ENCODE data around the gene SLC2A3.
"Not testable (repeated sequence)": the region's sequence is repeated elsewhere in the genome, so short reads cannot be mapped to it uniquely, and the experiment has no call there.

Gene SLC2A3

DNA sequence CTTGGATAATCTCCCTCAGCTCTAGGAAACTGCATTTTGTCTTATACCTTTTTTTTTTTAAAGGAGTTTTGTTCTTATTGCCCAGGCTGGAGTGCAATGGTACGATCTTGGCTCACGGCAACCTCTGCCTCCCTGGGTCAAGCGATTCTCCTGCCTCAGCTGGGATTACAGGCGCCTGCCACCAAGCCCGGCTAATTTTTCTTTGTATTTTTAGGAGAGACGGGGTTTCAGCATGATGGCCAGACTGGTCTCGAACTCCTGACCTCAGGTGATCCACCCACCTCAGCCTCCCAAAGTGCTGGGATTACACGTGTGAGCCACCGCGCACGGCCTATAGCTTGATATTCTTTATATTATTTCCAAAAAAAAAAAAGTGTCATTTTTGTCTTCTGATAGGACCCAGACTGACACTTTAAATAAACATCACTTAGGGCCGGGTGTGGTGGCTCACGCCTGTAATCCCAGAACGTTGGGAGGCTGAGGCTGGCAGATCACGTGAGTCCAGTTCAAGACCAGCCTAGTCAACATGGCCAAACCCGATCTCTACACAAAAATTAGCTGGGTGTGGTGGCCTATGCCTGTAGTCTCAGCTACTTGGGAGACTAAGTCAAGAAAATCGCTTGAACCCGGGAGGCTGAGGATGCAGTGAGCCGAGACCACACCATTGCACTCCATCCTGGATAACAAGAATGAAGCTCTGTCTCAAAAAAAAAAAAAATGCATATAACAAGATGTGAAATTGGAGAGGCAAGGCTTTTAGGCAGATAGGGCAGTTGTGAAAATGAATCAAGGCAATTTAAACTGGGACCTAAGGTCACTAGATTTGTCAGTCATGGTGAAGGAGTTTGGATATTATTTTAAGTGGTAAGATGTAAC is 18.4 kb downstream of the SLC2A3 start:
- in situ Hi-C loops (cut with HindIII; ENCODE audit: low sequenced_read_pairs), result no loop called here

DNA sequence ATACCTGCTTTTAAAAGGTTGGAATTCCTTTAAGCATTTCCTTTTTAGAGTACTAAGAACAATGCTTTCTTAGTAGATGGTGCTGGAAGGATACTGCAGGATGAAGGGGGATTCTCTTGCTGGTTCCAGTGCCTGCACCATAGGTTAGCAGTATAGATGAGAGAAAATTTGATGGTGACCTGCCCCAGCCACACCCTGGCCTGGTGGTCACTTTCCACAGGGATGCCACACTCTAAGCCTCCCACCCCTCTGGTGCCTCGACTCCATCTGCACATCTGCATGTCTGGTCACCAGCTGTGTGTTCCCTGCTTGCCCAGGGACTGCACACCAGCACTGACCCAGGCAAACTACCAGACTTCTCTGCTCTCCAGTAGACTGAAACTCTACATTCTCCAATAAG is 19.1 kb downstream of the SLC2A3 start:
- in situ Hi-C loops (cut with HindIII; ENCODE audit: low sequenced_read_pairs), result no loop called here

DNA sequence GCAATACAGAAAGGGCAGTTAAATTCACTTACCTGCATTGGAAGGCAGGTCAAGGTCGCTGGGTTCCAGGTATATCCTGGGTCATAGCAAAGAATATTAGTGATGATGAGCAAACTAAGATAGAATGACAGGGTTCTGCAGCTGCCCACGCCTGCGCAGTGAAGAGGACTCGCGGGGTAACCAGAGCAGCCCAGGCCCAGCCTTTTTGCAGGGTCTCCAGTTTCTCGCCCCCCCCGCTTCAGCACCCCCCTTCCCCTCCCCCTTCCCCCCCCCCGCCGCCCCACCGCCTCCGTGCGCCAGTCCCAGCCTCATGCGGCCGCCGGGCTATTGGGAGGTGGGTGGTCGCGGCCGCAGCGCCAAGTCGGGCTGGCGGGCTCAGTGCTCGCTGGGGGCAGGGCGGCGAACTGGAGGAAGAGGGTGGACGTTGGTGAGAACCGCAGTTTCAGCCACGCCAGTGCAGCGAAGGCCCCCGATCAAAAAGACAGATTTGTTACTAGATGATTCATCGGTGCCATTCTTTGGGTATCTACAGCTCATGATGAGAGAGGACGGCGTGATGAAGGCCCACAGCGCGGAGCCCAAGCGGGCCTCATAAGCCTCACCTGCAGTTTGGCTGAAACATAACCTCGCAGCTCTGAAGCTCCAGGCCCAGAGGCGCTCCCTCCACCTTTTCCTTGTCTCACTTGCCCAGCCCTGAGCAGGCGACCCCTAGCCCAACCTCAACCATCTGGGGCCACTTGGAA is 20.2 kb downstream of the SLC2A3 start:
- in situ Hi-C loops (cut with HindIII; ENCODE audit: low sequenced_read_pairs), result no loop called here

DNA sequence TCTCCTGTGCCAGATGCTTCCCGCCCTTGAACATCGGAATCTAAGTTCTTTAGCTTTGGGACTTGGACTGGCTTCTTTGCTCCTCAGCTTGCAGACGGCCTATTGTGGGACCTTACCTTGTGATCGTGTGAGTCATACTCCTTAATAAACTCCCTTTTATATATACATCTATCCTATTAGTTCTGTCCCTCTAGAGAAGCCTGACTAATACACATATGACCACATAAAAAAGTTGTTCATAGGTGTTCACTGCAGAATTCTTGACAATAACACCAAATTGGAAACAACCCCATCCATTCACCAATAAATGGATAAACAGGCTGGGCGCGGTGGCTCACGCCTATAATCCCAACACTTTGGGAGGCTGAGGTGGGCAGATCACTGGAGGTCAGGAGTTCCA is 25.9 kb downstream of the SLC2A3 start:
- in situ Hi-C loops (cut with HindIII; ENCODE audit: low sequenced_read_pairs), result not testable (repeated sequence)

DNA sequence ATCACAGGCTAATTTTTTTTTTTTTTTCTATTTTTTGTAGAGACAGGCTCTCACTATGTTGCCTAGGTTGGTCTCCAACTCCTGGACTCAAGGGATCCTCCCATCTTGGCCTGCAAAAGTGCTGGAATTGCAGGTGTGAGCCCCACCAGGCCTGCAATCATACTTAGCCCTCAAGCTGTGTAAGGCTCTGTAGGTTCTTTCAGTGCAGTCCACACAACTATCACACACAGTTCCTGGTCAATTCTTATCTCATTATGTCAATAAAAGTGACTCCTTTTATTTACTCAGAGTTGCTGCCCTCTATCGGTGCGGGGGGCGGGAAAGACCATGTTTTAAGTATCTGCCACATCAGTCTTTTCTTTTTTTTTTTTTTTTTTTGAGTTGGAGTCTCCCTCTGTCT is 29.0 kb downstream of the SLC2A3 start:
- in situ Hi-C loops (cut with HindIII; ENCODE audit: low sequenced_read_pairs), result no loop called here

DNA sequence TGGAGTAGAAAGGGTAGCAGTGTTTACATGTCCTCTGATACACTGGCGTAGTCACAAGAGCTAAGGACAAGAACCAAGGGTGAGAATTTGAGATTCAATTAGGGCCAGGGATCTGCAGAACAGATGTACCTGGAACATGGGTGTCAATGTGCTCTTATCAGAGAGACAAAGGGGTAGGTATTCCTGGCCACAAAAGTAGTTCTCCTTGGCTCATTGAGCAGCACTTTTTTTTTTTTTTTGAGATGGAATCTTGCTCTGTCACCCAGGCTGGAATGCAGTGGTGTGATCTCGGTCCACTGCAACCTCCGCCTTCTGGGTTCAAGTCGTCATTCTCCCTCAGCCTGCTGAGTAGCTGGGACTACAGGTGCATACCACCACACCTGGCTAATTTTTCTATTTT is 29.7 kb downstream of the SLC2A3 start:
- in situ Hi-C loops (cut with HindIII; ENCODE audit: low sequenced_read_pairs), result not testable (repeated sequence)

DNA sequence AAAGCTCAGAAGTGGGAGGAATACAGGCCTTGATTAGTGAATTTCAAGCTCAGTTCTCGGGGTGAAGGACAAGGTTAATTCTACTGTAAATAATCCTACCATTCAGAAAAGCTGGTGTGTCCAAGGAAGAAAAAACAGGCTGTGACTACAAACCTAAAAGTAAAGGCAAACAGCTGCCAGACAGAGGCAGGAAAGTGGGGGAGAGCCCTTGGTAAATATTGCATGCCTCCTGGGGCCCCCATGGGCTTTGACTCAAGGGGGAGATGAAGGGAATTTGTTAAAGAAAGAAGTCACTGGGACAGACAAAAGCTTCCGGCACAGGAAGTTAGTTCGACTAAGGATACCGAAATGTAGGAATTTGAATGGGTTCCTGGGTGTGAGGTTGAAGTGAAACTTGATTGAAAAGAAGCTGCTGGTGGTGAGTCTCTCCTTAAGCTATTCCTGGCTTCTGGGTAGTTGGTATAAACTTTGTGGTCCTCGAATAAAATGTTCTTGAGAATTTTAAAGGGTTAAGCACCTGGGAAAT is 30.3 kb downstream of the SLC2A3 start:
- in situ Hi-C loops (cut with HindIII; ENCODE audit: low sequenced_read_pairs), result not testable (repeated sequence)

DNA sequence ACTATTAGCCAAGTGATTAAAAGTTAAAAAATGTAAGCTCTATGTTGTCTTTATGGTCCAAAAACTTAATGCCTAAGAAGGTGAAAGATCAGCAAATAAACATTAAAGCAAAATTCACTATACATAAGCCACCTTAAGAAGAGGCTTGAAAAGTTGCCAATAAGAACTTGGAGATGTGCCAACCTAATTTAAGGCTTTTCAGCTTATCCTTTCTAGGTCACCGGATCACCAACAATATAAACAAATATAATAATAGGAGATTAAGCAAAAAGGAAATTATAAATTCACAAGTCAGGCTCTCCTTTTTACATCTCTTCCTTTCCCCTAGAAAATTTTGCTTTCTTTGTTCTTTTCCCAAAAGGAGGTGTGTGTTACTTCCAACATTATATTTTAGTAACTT is 30.9 kb downstream of the SLC2A3 start:
- in situ Hi-C loops (cut with HindIII; ENCODE audit: low sequenced_read_pairs), result no loop called here

DNA sequence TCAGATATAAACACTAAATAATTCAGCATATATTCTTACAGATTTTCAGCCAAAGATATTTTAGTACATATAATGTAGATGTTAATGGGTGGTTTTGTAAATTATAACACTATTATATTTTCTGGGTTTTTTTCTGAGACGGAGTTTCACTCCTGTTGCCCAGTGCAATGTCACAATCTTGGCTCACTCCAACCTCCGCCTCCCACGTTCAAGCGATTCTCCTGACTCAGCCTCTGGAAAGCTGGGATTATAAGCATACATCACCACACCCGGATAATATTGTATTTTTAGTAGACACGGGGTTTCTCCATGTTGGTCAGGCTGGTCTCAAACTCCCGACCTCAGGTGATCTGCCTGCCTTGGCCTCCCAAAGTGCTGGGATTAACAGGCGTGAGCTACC is 33.6 kb downstream of the SLC2A3 start:
- in situ Hi-C loops (cut with HindIII; ENCODE audit: low sequenced_read_pairs), result not testable (repeated sequence)

DNA sequence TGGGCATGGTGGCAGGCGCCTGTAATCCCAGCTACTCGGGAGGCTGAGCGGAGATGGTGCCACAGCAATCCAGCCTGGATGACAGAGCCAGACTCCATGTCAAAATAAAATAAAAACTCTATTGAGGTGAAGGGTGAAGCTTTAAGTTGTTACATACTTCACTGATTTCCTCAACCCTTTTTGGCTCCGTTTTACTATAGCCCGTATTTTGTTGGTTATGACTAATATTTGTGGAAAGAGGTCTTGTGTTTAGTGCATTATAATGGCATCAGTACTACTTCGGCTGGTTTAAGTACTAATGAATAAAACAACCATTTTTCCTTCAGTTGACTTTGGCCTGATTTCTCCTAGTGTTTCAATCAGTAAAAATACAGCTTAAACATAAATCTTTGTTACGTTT is 36.2 kb downstream of the SLC2A3 start:
- in situ Hi-C loops (cut with HindIII; ENCODE audit: low sequenced_read_pairs), result no loop called here

DNA sequence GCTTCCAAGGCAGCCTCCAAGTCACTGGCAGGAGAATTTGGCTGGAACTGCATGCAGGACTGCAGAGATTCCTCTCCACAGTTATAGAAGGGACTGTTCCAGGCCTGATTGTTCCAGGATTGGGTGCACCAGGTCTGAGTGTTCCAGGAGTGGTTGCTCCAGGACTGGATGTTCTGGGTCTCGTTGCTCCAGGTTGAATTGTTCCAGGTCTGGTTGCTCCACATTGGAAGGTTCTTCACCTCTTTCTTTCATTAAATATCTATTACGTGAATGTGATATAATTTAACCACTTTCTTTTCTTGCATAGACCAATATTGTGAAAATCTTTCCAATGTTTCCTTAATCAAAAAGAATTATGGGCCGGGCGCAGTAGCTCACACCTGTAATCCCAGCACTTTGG is 39.3 kb downstream of the SLC2A3 start:
- in situ Hi-C loops (cut with HindIII; ENCODE audit: low sequenced_read_pairs), result not testable (repeated sequence)

DNA sequence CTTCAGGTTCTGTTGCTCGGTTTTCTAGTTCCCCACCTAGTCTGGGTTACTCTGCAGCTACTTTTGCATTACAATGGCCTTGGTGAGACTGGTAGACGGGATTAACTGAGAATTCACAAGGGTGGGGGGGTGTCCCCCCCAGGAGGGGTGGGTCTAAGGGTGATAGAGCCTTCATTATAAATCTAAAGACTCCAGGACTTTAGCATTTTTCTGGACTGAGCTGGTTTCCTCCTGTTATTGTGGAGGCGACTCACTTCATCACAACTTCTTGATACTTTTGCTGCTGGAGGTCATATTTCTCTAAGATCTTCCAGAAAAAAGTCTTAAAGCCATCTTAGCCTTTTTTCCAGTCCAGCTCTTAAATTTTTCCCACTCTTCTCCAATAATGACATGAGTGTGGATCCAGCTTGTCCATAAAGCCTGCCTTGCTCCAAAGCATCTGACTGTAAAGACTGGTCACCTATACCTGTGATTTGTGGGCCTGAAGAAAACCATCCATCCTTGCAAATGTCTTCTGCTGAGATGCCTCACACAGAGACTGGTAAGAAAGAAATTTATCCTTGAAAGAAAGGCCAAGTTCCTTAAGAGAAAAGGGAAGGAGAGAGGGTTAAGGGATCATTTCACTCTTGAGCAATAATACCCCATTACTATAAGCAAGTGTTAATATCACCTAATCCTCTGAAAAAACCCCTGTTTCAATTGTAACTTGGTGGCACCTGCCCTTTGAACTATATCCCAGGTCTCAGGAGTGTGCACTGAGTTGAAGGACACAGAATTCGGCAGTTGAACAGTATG is 43.6 kb downstream of the SLC2A3 start:
- in situ Hi-C loops (cut with HindIII; ENCODE audit: low sequenced_read_pairs), result no loop called here

DNA sequence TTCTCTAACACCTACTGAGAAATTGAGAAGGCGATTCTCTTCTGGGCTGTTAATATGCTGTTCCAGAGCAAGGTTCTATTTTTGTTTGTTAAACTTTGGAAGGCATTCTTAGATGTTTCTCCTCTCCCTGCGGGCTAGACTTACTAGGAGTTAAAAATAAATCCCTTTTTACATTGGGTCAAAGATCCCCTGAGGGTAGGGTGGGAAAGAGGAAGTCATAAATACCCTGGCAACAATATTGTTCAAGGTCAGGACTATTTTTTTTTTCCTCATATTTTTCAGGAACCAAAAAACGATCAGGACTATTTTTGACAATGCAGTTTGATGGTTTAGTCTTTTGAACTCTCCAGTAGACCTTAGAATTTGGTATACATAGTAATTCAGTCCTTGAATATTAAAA is 51.3 kb downstream of the SLC2A3 start:
- in situ Hi-C loops (cut with HindIII; ENCODE audit: low sequenced_read_pairs), result no loop called here

DNA sequence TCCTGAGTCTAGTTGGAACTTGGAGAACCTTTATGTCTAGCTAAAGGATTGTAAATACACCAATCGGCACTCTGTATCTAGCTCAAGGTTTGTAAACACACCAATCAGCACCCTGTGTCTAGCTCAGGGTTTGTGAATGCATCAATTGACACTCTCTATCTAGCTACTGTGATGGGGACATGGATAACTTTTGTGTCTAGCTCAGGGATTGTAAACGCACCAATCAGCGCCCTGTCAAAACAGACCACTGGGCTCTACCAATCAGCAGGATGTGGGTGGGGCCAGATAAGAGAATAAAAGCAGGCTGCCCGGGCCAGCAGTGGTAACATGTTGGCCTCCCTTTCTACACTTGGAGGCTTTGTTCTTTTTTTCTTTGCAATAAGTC is 54.3 kb downstream of the SLC2A3 start:
- in situ Hi-C loops (cut with HindIII; ENCODE audit: low sequenced_read_pairs), result not testable (repeated sequence)

DNA sequence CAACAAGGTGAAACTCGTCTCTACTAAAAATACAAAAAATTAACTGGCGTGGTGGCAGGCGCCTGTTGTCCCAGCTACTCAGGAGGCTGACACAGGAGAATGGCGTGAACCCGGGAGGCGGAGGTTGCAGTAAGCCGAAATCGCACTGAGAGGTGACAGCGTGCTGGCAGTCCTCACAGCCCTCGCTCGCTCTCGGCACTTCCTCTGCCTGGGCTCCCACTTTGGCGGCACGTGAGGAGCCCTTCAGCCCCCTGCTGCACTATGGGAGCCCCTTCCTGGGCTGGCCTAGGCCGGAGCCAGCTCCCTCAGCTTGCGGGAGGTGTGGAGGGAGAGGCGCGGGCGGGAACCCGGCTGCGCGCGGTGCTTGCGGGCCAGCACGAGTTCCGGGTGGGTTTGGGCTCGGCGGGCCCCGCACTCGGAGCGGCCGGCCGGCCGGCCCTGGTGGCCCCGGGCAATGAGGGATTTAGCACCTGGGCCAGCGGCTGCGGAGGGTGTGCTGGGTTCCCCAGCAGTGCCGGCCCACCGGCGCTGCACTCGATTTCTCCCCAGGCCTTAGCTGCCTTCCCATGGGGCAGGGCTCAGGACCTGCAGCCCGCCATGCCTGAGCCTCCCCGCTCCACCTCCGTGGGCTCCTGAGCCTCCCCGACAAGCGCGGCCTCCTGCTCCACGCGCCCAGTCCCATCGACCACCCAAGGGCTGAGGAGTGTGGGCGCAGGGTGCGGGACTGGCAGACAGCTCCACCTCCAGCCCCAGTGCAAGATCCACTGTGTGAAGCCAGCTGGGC is 54.8 kb downstream of the SLC2A3 start:
- in situ Hi-C loops (cut with HindIII; ENCODE audit: low sequenced_read_pairs), result not testable (repeated sequence)

DNA sequence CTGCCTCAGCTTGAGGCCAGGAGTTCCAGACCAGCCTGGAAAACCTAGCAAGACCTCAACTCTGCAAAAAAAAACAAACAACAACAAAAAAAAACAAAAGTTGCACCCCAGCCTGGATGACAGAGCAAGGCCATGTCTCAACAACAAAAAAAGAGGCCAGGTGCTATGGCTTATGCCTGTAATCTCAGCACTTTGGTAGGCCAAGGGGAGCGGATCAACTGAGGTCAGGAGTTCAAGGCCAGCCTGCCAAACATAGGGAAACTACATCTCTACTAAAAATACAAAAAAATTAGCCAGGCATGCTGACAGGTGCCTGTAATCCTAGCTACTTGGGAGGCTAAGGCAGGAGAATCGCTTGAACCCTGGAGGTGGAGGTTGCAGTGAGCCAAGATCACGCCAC is 56.7 kb downstream of the SLC2A3 start:
- in situ Hi-C loops (cut with HindIII; ENCODE audit: low sequenced_read_pairs), result no loop called here

DNA sequence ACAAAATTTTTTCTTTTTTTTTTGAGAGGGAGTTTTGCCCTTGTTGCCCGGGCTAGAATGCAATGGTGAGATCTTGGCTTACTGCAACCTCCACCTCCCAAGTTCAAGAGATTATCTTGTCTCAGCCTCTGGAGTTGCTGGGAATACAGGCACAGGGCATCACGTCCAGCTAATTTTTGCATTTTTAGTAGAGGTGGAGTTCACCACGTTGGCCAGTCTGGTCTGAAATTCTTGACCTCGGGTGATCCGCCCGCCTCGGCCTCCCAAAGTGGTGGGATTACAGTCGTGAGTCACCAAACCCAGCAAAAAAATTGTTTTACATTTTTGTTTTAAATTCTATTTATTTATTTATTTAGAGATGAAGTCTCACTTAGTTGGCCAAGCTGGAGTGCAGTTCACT is 58.6 kb downstream of the SLC2A3 start:
- in situ Hi-C loops (cut with HindIII; ENCODE audit: low sequenced_read_pairs), result no loop called here

DNA sequence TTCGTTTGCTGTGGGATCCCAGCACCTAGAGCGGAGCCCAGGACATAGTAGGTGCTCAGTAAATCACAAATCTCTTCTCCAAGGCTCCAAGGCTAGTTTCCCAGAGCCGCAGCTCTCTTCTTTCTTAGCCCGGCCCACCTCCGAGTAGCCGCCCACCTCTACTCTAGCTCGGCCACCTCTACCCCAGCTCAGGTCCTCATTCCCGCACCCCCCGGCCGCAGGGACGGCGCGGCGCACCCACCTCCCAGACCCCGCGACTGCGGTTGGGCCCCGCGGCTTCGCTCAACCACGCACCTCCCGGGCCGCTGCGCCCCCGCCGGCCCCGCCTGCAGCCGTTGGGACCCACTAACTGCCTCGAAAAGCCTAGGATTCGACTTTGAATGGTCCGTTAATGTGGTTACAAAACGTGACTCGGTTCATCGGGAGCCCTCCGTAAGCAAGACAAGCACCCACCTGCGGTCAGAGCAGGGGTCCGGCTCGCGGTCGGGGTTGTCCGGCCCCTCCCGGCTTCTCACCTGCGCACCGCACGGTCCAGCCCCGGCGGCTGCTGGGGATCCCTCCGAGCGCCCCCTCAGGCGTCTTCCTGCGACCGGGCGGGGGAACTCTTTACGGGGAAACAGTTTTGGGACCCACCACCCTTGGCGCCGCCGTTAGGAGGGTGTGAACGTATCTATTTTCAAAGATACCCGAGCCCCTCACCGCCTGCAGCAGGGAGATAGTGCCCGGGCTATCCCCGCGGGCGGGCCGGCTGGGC is 63.2 kb downstream of the SLC2A3 start, which contains the start of gene SLC2A14:
SLC2A14 (minus strand) TSS at position 350 of the 754 bp plus-strand sequence. CDS start 3,035 bp downstream, outside the sequence.
- in situ Hi-C loops (cut with HindIII; ENCODE audit: low sequenced_read_pairs), result no loop called here

DNA sequence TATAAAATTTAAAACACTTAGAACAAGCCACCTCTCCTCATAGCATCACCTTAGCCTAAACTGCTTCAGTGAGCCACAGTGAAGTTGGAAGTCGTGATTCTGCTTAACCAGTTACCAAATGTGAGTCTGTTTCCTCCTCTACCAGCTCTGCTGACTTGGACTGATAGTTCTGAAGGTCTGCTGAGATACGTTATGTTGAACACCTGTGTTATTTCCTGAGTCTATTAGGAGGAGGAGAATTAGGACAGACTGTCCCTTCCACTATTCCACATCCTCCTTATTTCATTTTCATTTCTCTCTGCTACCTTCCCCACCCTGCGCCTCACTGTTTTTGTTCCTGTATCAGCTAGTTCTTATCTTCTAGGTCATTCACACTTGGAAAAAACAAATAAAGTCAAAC is 65.7 kb downstream of the SLC2A3 start:
- in situ Hi-C loops (cut with HindIII; ENCODE audit: low sequenced_read_pairs), result no loop called here

Data from DLD1 (cell line).